BLaER1 treated with 17β-estradiol and CSF1 and Interleukin-3, amounts not matched to agents 10 nM and 100 nM (cell line): ENCODE measurements around the gene RBM14.

Experiments used
- H3K27ac ChIP-seq, 11 experiments: shearing (Covaris generic); formaldehyde crosslinking; 2 replicates each; pipeline ENCODE4 v1.8.1; 2022
- H3K27me3 ChIP-seq, 11 experiments: shearing (Covaris generic); formaldehyde crosslinking; 2 replicates each; pipeline ENCODE4 v1.8.1; 2022
- H3K36me3 ChIP-seq, 11 experiments: shearing (Covaris generic); formaldehyde crosslinking; 2 replicates each; pipeline ENCODE4 v1.8.1; 2022
- H3K4me1 ChIP-seq, 10 experiments: shearing (Covaris generic); formaldehyde crosslinking; 2 replicates each; pipeline ENCODE4 v1.8.1; 2022
- H3K4me2 ChIP-seq, 11 experiments: shearing (Covaris generic); formaldehyde crosslinking; 2 replicates each; pipeline ENCODE4 v1.8.1; 2022
- H3K4me3 ChIP-seq, 10 experiments: shearing (Covaris generic); formaldehyde crosslinking; 2 replicates each; pipeline ENCODE4 v1.8.1; 2022
- H3K9ac ChIP-seq, 11 experiments: shearing (Covaris generic); formaldehyde crosslinking; 2 replicates each; pipeline ENCODE4 v1.8.1; 2022
- H3K9me3 ChIP-seq, 11 experiments: shearing (Covaris generic); formaldehyde crosslinking; replicated peaks in 1 of 11; 2 replicates each; pipeline ENCODE4 v1.8.1; 2022
- H4K20me1 ChIP-seq, 11 experiments: shearing (Covaris generic); formaldehyde crosslinking; 2 replicates each; pipeline ENCODE4 v1.8.1; 2022
- Cebpa-rat ChIP-seq, 11 experiments: shearing (Covaris generic); IDR thresholded peaks; 2 replicates each; pipeline ENCODE4 v1.8.1; 2022

Gene RBM14

DNA sequence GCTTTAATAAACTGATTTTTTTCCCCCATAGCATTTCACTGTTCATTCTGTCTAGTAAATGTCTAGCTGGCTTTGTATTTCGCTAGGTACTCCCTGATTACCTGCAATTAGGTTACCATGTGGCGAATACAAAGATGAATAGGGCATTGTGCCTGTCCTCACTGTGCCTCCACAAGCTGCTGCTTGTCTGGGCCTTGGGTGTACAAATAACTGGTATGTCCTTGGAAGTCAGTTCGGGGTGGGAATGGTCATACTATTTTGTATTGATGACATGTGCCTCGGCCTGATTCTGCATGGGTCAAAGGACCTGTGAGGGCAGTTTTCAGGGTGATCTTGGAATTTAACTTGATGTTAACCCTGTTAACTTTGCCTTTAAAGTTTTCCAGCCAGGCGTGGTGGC lies 33.5 kb downstream of the RBM14 start:
- H3K4me2 ChIP-seq = no peak overlapping the region
- H3K36me3 ChIP-seq = peaks cover 83 to 100% (median 97%) of the 10 kb centered on the region in 11 experiments
- peaks cover 90 to 100% (median 100%) of the 10 kb centered on the region in 11 experiments for H4K20me1 ChIP-seq
- peaks cover 1 to 21% (median 4%) of the 10 kb centered on the region in 10 experiments; a peak in 13 of 20 replicates for H3K4me1 ChIP-seq
- H3K9me3 ChIP-seq = no peaks in the 10 kb centered on the region
- no peak overlapping the region for H3K27ac ChIP-seq
- H3K9ac ChIP-seq = no peak overlapping the region
- TF ChIP-seq Cebpa-rat (IDR thresholded peaks at IDR 0.05) = no peak
- H3K4me3 ChIP-seq = no peak overlapping the region
- H3K27me3 ChIP-seq = no peaks in the 10 kb centered on the region

DNA sequence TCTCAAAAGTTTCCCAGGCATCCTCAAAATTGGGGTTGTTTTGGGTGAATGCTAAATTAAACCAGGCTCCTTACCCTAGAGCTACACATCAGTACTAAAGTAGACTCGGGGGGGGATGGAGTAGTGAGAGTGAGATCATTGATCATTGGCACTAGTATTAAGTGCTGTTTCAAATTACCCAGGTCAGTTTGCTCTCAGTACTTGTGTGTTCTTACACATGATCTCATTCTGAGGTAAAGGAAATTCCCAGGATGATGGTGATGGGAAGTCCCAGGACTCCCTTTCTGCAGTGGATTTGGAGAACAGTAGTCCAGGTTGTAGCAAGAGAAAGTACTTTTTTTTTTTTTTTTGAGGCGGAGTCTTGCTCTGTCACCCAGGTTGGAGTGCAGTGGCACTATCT lies 34.6 kb downstream of the RBM14 start:
- no peak overlapping the region for H3K4me2 ChIP-seq
- peaks cover 0 to 10% (median 0%) of the 10 kb centered on the region in 10 experiments; a peak in 7 of 20 replicates for H3K4me1 ChIP-seq
- peaks cover 73 to 100% (median 97%) of the 10 kb centered on the region in 11 experiments for H3K36me3 ChIP-seq
- H4K20me1 ChIP-seq = peaks cover 82 to 100% (median 100%) of the 10 kb centered on the region in 11 experiments
- no peaks in the 10 kb centered on the region for H3K9me3 ChIP-seq
- no peak overlapping the region for H3K9ac ChIP-seq
- no peak overlapping the region for H3K27ac ChIP-seq
- TF ChIP-seq Cebpa-rat (IDR thresholded peaks at IDR 0.05) = no peak
- no peaks in the 10 kb centered on the region for H3K27me3 ChIP-seq
- H3K4me3 ChIP-seq = no peak overlapping the region

DNA sequence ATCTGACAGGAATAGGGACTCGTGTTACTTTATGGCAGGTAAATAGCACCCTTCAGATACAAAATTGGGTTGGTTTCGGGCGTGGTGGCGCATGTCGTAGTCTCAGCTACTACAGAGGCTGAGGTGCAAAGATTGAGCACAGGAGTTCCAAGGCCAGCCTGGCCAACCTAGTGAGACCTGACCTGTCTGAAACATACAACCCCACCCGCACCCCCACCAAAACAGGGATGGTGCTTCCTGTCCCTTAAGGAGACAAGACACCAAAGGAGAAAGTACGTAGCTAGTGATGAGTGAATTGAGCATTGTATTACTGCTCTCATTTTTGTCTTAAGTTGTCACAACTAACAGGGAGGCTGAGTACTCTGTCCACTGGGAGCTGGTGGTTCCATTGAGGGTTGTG lies 36.2 kb downstream of the RBM14 start:
- Histone ChIP-seq H4K20me1 (peaks cover 78 to 100% (median 100%) of the 10 kb centered on the region in 11 experiments; a peak in 21 of 22 replicates), H3K9me3 (no peaks in the 10 kb centered on the region), H3K4me3 (no peak overlapping the region), H3K9ac (no peak overlapping the region), H3K36me3 (peaks cover 70 to 100% (median 97%) of the 10 kb centered on the region in 11 experiments), H3K27ac (no peak overlapping the region), H3K4me1 (no peaks in the 10 kb centered on the region), H3K4me2 (no peak overlapping the region), H3K27me3 (no peaks in the 10 kb centered on the region)
- TF ChIP-seq Cebpa-rat (IDR thresholded peaks at IDR 0.05) = no peak

DNA sequence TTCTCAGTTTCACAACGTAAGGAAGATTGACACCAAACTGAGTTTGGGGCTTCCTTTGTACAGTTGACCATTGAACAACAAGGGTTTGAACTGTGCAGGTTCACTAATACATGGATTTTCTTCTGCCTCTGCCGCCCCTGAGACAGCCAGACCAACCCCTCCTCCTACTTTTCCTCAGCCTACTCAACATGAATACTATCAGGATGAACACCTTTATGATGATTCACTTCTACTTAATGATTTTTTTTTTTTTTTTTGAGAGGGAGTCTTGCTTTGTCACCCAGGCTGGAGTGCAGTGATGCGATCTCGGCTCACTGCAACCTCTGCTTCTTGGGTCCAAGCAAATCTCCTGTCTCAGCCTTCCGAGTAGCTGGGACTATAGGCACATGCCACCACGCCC lies 36.7 kb downstream of the RBM14 start:
- no peak overlapping the region for H3K9ac ChIP-seq
- no peak overlapping the region for H3K4me3 ChIP-seq
- no peak overlapping the region for H3K27ac ChIP-seq
- no peaks in the 10 kb centered on the region for H3K27me3 ChIP-seq
- H3K4me1 ChIP-seq = no peaks in the 10 kb centered on the region
- peaks cover 73 to 100% (median 100%) of the 10 kb centered on the region in 11 experiments; a peak in 21 of 22 replicates for H4K20me1 ChIP-seq
- no peaks in the 10 kb centered on the region for H3K9me3 ChIP-seq
- TF ChIP-seq Cebpa-rat (IDR thresholded peaks at IDR 0.05) = no peak
- peaks cover 70 to 100% (median 97%) of the 10 kb centered on the region in 11 experiments for H3K36me3 ChIP-seq
- no peak overlapping the region for H3K4me2 ChIP-seq

DNA sequence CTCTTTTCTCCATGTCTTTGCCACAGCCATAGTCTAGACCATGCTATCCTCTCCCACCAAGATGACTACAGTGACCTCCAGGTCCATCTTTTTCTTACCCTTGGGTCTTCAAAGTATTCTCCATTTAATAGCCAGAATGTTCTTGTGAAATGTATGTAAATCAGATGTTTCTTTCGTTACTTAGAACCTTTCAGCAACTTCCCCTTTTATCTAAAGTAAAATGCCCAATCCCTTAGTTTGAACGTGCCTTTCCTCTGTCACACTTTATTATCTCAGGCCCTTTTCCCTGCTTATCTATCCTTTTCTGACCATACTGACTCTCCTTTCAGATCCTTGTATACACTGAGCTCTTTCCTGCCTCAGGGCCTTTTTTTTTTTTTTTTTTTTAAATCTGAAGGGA lies 43.3 kb downstream of the RBM14 start:
- Histone ChIP-seq H3K36me3 (peaks cover 65 to 100% (median 95%) of the 10 kb centered on the region in 11 experiments), H3K4me2 (peak overlapping the region in 4 of 11 experiments; percentile 5 to 72 (median 52); a peak in 6 of 22 replicates), H3K4me3 (no peak overlapping the region), H3K9ac (no peak overlapping the region), H3K4me1 (peaks cover 0 to 16% (median 7%) of the 10 kb centered on the region in 10 experiments; a peak in 9 of 20 replicates), H4K20me1 (peaks cover 58 to 100% (median 98%) of the 10 kb centered on the region in 11 experiments; a peak in 21 of 22 replicates), H3K9me3 (no peaks in the 10 kb centered on the region), H3K27me3 (no peaks in the 10 kb centered on the region), H3K27ac (peak overlapping the region in 6 of 11 experiments; percentile 1 to 44 (median 16); a peak in 8 of 22 replicates)
- no peak for TF ChIP-seq Cebpa-rat (IDR thresholded peaks at IDR 0.05)

DNA sequence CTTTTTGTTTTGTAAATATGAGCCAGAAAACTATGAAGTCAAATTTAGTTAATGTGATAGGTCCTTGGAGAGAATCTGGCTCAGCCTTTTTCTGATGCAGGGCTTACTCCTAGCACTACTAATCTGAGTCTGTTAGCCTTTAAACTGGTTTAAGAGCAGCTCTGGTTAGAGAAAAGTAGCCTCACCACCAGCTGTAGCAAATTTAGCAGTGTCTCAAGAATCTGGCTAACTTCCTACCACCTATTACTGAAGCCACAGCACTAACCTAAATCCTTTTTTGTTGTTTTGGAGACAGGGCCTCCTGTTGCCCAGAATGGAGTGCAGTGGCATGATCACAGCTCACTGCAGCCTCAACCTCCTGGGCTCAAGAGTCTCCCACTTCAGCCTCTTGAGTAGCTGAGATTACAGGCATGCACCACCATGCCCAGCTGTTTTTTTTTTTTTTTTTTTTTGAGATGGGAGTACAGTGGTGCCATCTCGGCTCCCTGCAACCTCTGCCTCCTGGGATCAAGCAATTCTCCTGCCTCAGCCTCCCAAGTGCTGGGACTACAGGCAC lies 47.4 kb downstream of the RBM14 start:
- TF ChIP-seq Cebpa-rat (IDR thresholded peaks at IDR 0.05) = no peak
- H3K9ac ChIP-seq = no peak overlapping the region
- peaks cover 81 to 100% (median 97%) of the 10 kb centered on the region in 11 experiments for H3K36me3 ChIP-seq
- no peak overlapping the region for H3K27ac ChIP-seq
- no peaks in the 10 kb centered on the region for H3K9me3 ChIP-seq
- no peak overlapping the region for H3K4me2 ChIP-seq
- no peak overlapping the region for H3K4me3 ChIP-seq
- peaks cover 0 to 16% (median 7%) of the 10 kb centered on the region in 10 experiments; a peak in 12 of 20 replicates for H3K4me1 ChIP-seq
- peaks cover 77 to 100% (median 97%) of the 10 kb centered on the region in 11 experiments; a peak in 21 of 22 replicates for H4K20me1 ChIP-seq
- no peaks in the 10 kb centered on the region for H3K27me3 ChIP-seq

DNA sequence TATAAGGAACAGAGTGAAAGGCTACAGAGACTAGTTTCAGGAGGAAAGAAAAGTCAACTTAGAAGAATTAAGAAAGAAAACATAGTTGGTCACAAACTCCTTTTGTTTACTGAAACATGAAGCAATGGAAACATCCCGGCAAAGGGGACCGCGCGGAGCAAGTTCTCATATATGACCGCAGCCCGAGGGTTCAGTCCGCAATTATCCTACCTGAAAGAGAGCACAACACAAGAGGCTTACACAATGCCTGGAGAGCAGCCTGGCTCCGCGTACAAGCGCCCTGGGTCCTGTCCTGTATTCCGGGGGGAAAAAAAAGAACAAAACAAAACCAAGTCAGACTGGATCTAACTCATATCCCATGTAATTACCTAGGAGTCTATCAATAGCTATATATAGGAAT lies 48.9 kb downstream of the RBM14 start:
- Histone ChIP-seq H4K20me1 (peaks cover 68 to 100% (median 98%) of the 10 kb centered on the region in 11 experiments; a peak in 21 of 22 replicates), H3K27ac (no peak overlapping the region), H3K9me3 (no peaks in the 10 kb centered on the region), H3K4me2 (no peak overlapping the region), H3K27me3 (no peaks in the 10 kb centered on the region), H3K4me3 (no peak overlapping the region), H3K9ac (no peak overlapping the region), H3K36me3 (peaks cover 82 to 99% (median 96%) of the 10 kb centered on the region in 11 experiments), H3K4me1 (peaks cover 0 to 6% (median 0%) of the 10 kb centered on the region in 10 experiments; a peak in 6 of 20 replicates)
- no peak for TF ChIP-seq Cebpa-rat (IDR thresholded peaks at IDR 0.05)

DNA sequence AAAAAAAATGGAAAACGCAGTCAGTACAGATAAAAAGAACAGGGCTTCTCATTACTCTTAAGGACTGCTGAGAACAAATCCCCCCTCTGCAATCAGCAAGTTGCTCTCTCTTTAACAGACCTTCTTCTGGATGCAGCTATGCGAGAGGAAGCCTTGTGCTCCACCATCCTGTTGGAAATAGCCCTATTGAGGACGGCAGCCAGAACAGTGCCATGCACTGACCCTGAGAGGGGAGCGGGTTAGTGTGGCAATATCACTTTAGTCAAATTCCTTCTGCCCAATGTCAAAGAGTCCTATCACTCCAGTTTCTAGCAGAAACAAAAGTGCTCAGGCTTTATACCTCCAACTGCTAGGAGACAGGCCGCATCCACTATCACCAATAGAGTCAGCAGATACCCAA lies 54.4 kb downstream of the RBM14 start:
- Histone ChIP-seq H3K4me3 (no peak overlapping the region), H4K20me1 (peaks cover 37 to 100% (median 96%) of the 10 kb centered on the region in 11 experiments; a peak in 21 of 22 replicates), H3K9ac (no peak overlapping the region), H3K36me3 (peaks cover 34 to 92% (median 64%) of the 10 kb centered on the region in 11 experiments), H3K27me3 (no peaks in the 10 kb centered on the region), H3K4me2 (no peak overlapping the region), H3K9me3 (no peaks in the 10 kb centered on the region), H3K27ac (no peak overlapping the region), H3K4me1 (peaks cover 14 to 36% (median 30%) of the 10 kb centered on the region in 10 experiments)
- no peak for TF ChIP-seq Cebpa-rat (IDR thresholded peaks at IDR 0.05)

DNA sequence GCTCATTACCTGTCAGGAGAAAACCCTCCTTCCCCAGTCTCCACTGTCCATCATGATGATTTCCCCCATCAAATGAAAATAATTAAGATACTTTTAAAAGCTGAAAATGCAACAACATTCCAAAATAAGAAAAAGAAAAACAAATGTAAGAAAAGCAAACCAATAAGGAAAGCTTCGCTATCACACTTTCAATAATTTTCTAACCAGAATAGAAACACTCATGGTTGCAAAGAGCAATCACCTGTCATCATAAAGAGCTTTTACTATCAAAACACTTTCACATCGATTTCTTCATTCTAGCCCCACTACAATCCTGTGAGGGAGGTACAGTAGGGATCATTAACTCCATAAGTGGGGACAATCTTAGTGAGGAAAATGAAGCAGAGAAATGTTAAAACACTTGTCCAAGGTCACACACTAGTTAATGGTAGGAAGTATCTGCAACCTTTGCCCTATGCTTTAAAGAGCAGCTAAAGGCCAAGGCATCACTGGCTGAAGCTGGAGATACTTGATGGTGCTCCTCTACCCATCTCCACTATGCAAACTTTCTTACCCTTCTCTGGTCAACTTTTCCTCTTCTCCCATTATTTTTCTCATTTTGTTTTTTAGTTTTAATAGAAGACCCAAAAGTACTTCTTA lies 58.7 kb downstream of the RBM14 start:
- no peak for TF ChIP-seq Cebpa-rat (IDR thresholded peaks at IDR 0.05)
- Histone ChIP-seq H3K36me3 (peaks cover 0 to 55% (median 32%) of the 10 kb centered on the region in 11 experiments; a peak in 15 of 22 replicates), H3K4me2 (peak overlapping the region; percentile 94 to 99 (median 97)), H3K4me3 (peak overlapping the region in 8 of 10 experiments; percentile 62 to 78 (median 72); a peak in 9 of 20 replicates), H3K4me1 (peaks cover 33 to 56% (median 46%) of the 10 kb centered on the region in 10 experiments), H3K27me3 (no peaks in the 10 kb centered on the region), H3K27ac (no peak overlapping the region), H4K20me1 (peaks cover 8 to 72% (median 57%) of the 10 kb centered on the region in 11 experiments; a peak in 20 of 22 replicates), H3K9me3 (no peaks in the 10 kb centered on the region), H3K9ac (peak overlapping the region in 2 of 11 experiments; percentile 86 to 87; a peak in 3 of 22 replicates)
